Peyer's patch (tissue), 4 donors: ENCODE results near the gene USP6NL. TPM values are rescaled to one million over a fixed set of nuclear protein-coding genes. Genes with fewer than 3 reads are reported as not detected.
A peak's percentile ranks its signal among the peaks of the same experiment; 100 is the strongest.

Source experiments
- DNase-seq, 3 donors: peaks; one replicate each; pipeline ENCODE4 v3.0.0-alpha.2; 2017 to 2019
- H3K27ac ChIP-seq, 4 donors: fragments of 200-600 bp; sonication (generic); one replicate each; pipeline ENCODE4 v1.5.1; 2016 to 2019
- H3K27me3 ChIP-seq, 2 donors: fragments of 200-600 bp; sonication (generic); one replicate each; pipeline ENCODE4 v1.5.1; 2019
- H3K36me3 ChIP-seq, 3 donors: fragments of 200-600 bp; sonication (generic); one replicate each; pipeline ENCODE4 v1.5.1; 2016 to 2019
- H3K4me1 ChIP-seq, 4 donors: fragments of 200-600 bp; sonication (generic); one replicate each; pipeline ENCODE4 v1.5.1; 2016 to 2019
- H3K4me3 ChIP-seq, 4 donors: fragments of 200-600 bp; sonication (generic); 1 replicate in 3 of 4; 2 replicates in 1 of 4; pipeline ENCODE4 v1.5.1; 2016 to 2019; ENCODE audit warnings: mild to moderate bottlenecking in 1 of 4
- H3K9me3 ChIP-seq, 4 donors: fragments of 200-600 bp; sonication (generic); one replicate each; pipeline ENCODE4 v1.5.1; 2016 to 2019; ENCODE audit warnings: mild to moderate bottlenecking in 1 of 4
- POLR2A ChIP-seq, 2 donors: fragments of 450-650 bp; IDR thresholded peaks; one replicate each; pipeline ENCODE4 v1.5.1; 2017; ENCODE audit warnings: antibody characterized with exemption in 2 of 2, mild to moderate bottlenecking in 2 of 2, moderate library complexity in 2 of 2
- total RNA-seq, 4 donors: library from RNA; depleted of rRNA; stranded (reverse); fragments of >200 nt; gene quantifications; one replicate each; pipeline ENCODE4 v1.1.0, GENCODE V29; 2016
- TF ChIP-seq, protein P1 (sequence below), 6 experiments: fragments of 450-650 bp in 4 of 6; fragments of 200-600 bp in 2 of 6; sonication (generic) in 1 of 6; IDR thresholded peaks; one replicate each; pipeline ENCODE4 v1.5.1; 2017 to 2019; ENCODE audit warnings: antibody characterized with exemption in 6 of 6, mild to moderate bottlenecking in 3 of 6, moderate library complexity in 1 of 6

Gene USP6NL
- total RNA-seq, 4 donors from 2014 or later = 15.0 to 52.8 (median 19.3) TPM

DNA sequence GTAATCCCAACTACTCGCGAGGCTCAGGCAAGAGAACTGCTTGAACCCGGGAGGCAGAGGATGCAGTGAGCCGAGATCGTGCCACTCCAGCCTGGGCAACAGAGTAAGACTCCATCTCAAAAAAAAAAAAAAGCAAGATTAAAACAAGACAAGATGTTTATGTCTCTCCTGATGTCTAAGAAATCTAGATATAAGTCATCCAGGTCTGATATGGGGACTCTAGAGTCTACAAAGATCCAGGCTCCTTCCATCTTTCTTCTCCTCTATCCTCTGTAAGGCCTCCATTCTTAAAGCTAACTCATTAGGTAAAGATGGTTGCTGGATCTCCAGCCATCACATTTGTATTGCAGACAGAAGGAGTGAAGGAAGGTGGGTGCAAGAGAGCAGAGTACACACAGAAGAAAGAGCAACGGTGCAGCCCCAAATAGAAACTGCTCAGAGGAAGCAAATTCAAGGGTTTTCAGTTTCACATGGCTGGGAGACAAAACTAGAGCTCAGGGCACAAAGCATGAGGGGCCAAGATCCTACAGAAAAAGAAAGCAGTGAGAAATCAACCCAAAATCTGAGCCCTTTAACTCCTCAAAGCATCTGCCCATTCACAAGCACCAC lies 57.6 kb downstream of the USP6NL start:
- DNase-seq = no peak
- H3K27ac ChIP-seq = peak overlapping the region in 1 of 4 donors; percentile 75
- no peaks in the 10 kb centered on the region for H3K9me3 ChIP-seq
- H3K27me3 ChIP-seq = no peaks in the 10 kb centered on the region
- TF ChIP-seq, protein P1, sequence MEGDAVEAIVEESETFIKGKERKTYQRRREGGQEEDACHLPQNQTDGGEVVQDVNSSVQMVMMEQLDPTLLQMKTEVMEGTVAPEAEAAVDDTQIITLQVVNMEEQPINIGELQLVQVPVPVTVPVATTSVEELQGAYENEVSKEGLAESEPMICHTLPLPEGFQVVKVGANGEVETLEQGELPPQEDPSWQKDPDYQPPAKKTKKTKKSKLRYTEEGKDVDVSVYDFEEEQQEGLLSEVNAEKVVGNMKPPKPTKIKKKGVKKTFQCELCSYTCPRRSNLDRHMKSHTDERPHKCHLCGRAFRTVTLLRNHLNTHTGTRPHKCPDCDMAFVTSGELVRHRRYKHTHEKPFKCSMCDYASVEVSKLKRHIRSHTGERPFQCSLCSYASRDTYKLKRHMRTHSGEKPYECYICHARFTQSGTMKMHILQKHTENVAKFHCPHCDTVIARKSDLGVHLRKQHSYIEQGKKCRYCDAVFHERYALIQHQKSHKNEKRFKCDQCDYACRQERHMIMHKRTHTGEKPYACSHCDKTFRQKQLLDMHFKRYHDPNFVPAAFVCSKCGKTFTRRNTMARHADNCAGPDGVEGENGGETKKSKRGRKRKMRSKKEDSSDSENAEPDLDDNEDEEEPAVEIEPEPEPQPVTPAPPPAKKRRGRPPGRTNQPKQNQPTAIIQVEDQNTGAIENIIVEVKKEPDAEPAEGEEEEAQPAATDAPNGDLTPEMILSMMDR (IDR thresholded peaks at IDR 0.05) = no peak
- TF ChIP-seq POLR2A (IDR thresholded peaks at IDR 0.05) = no peak
- H3K36me3 ChIP-seq = no peaks in the 10 kb centered on the region
- H3K4me1 ChIP-seq = no peaks in the 10 kb centered on the region
- peak overlapping the region in 1 of 4 donors; percentile 3 for H3K4me3 ChIP-seq

DNA sequence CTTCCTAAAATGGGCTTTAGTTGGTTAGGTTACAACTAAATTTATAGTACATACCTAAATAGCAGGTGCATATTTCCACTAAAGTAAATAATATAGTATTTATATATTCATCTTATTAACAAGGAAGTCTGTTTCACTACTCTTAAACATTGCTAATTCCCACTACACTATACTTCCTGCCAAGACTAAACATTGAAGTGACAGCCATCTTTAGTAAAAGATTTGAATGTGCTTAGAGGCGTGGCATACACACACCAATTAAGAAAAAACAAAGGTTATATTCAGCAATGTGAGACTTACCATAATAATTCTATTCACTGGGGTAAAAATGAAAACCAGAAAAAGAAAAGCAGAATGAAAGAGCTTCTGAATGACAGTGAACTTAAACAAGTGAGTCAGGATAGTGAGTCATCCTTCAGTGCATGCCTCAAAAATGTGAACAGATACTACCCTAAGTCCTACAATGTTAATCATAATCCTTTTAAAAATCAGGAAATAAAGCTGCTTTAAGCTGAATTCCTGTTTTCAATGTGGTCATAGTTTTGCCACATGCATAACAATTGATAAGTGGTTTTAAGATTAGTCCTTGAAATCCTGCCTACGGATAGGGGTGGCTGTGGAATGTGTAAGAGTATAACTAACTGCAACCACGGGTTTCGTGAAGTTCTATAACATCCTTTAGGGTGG lies 59.4 kb downstream of the USP6NL start:
- TF ChIP-seq, protein P1 (IDR thresholded peaks at IDR 0.05) = no peak
- no peak for TF ChIP-seq POLR2A (IDR thresholded peaks at IDR 0.05)
- Histone ChIP-seq H3K4me1 (no peaks in the 10 kb centered on the region), H3K36me3 (no peaks in the 10 kb centered on the region), H3K27me3 (no peaks in the 10 kb centered on the region), H3K9me3 (no peaks in the 10 kb centered on the region), H3K4me3 (no peak overlapping the region), H3K27ac (peak overlapping the region in 3 of 4 donors; percentile 12 to 28 (median 16))
- no peak for DNase-seq

DNA sequence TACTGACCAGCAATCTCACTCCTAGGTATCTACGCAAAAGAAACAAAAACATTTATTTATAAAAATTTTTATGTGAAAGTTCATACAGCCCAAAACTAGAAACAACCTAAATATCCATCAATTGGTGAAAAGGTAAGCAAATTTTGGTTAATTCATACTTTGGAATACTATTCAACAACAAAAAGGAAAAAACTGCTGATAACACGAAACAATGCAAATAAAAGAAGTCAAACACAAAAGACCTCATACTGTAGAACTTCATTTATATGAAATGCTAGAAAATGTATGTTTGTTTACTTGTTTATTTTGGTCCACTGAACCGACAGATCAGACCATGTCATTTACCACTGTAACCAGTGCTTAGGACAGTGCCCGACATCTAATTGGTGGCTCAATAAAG lies 60.3 kb downstream of the USP6NL start:
- Histone ChIP-seq H3K36me3 (no peaks in the 10 kb centered on the region), H3K27ac (peak overlapping the region in 1 of 4 donors; percentile 7), H3K4me3 (no peak overlapping the region), H3K4me1 (no peaks in the 10 kb centered on the region), H3K9me3 (no peaks in the 10 kb centered on the region), H3K27me3 (no peaks in the 10 kb centered on the region)
- no peak for DNase-seq
- TF ChIP-seq, protein P1 (IDR thresholded peaks at IDR 0.05) = no peak
- no peak for TF ChIP-seq POLR2A (IDR thresholded peaks at IDR 0.05)

DNA sequence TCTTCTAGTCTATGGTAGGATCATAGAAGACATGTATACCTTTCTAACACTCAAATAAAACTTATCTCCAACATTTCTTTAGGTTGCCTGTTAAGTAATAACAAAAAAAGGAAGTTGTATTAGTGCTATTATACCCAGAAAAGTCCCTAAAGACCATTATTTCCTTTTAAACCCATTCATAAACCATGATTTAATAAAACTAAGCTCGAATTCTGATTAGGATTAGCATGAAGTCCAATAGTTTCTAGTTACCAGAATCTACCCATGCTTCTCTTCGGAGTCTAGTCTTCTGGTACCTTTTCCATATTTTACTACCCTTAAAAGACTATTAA lies 62.7 kb downstream of the USP6NL start:
- Histone ChIP-seq H3K27ac (no peak overlapping the region), H3K4me3 (no peak overlapping the region), H3K27me3 (no peaks in the 10 kb centered on the region), H3K36me3 (no peaks in the 10 kb centered on the region), H3K9me3 (no peaks in the 10 kb centered on the region), H3K4me1 (no peaks in the 10 kb centered on the region)
- TF ChIP-seq, protein P1 (IDR thresholded peaks at IDR 0.05) = no peak
- no peak for TF ChIP-seq POLR2A (IDR thresholded peaks at IDR 0.05)
- DNase-seq = no peak

DNA sequence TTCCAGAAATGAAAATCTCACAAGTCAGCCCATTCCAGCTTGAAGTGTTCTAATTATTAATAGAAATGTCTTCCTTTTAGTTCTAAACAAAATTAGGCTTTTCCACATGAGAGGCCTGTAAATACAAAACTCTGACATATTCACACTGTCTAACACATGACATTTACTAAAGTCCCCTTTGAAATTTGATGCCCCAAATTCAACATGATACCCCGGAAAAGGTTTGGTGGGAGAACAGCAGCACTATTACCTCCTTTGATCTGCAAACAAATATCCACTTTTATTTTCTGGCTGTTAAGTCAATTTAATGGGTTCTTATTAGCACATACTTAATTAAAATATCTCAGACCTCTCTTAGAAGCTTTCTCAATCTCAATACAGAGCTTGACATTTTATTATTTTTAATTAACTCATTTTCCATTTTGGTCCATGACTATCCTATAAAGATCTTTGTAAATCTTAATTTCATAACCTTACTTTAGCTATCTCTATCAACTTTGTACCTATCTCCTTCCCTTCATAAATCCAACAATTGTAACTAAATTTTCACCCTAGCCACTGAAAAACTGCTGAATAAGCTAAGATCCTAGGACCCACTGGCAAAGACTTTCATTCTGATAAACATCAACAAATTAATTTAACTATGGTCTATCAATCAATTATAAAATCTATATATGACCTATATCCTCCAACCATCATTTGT lies 63.2 kb downstream of the USP6NL start:
- H3K27me3 ChIP-seq = no peaks in the 10 kb centered on the region
- no peak overlapping the region for H3K4me3 ChIP-seq
- H3K36me3 ChIP-seq = no peaks in the 10 kb centered on the region
- TF ChIP-seq POLR2A (IDR thresholded peaks at IDR 0.05) = no peak
- TF ChIP-seq, protein P1 (IDR thresholded peaks at IDR 0.05) = no peak
- no peak for DNase-seq
- no peak overlapping the region for H3K27ac ChIP-seq
- H3K9me3 ChIP-seq = no peaks in the 10 kb centered on the region
- no peaks in the 10 kb centered on the region for H3K4me1 ChIP-seq
